Osteocyte (in vitro differentiated cells): ENCODE data around the gene VPS13A. TPM values are rescaled to one million over a fixed set of nuclear protein-coding genes. Genes with fewer than 3 reads are reported as not detected.
A peak's percentile ranks its signal among the peaks of the same experiment; 100 is the strongest.

Source experiments
- DNase-seq: peaks from one replicate; pipeline ENCODE4 v3.0.0; 2021; ENCODE audit warnings: mixed read lengths; ENCODE audit not compliant: unreplicated experiment; ENCODE audit errors: extremely low spot score
- H3K27ac Mint-ChIP-seq: one replicate; pipeline ENCODE4 v1.8.0; 2021; ENCODE audit warnings: mild to moderate bottlenecking, mixed read lengths; ENCODE audit not compliant: unreplicated experiment
- H3K27me3 Mint-ChIP-seq: one replicate; pipeline ENCODE4 v1.8.0; 2021; ENCODE audit warnings: mixed read lengths; ENCODE audit not compliant: unreplicated experiment
- H3K36me3 Mint-ChIP-seq: one replicate; pipeline ENCODE4 v1.8.0; 2021; ENCODE audit warnings: mixed read lengths; ENCODE audit not compliant: unreplicated experiment
- H3K4me1 Mint-ChIP-seq: one replicate; pipeline ENCODE4 v1.8.0; 2021; ENCODE audit warnings: mixed read lengths; ENCODE audit not compliant: unreplicated experiment
- H3K4me3 Mint-ChIP-seq: one replicate; pipeline ENCODE4 v1.8.0; 2021; ENCODE audit warnings: mild to moderate bottlenecking, moderate library complexity, mixed read lengths; ENCODE audit not compliant: unreplicated experiment
- H3K9me3 Mint-ChIP-seq: one replicate; pipeline ENCODE4 v1.8.0; 2021; ENCODE audit warnings: mixed read lengths; ENCODE audit not compliant: unreplicated experiment
- total RNA-seq: library from RNA; stranded (reverse); gene quantifications from 2 replicates; pipeline ENCODE4 v1.2.1, GENCODE V29; 2021
- TF ChIP-seq, protein P1 (sequence below): fragments of 200-600 bp; sonication (generic); IDR thresholded peaks from 2 replicates; pipeline ENCODE4 v1.5.0; 2021; ENCODE audit warnings: antibody characterized with exemption, mild to moderate bottlenecking, moderate library complexity

The VPS13A gene
- total RNA-seq, 1 donor from 2014 or later, result 31.4 TPM

DNA sequence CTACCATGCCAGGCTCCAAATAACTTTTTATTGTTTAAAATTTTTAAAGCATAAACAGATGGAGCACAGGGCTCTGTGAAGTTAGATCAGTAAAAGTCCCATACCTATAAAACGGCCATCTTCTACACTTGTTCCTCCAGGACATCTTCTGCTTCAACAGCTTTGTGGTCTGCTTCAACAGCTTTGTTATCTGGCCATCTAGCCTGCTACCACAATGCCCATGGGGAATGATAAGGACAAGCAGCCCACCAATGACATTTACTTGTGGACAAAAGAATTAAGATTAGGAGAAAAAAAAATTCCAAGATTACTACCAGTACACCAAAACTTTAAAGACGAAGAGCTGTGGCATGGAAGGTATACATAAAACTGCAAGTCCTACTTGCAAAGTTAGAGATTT, 2.2 kb upstream of the VPS13A start:
- H3K4me3 Mint-ChIP-seq, result no peak overlapping the region
- peaks cover 20% of the 10 kb centered on the region for H3K4me1 Mint-ChIP-seq
- peaks cover 11% of the 10 kb centered on the region for H3K27me3 Mint-ChIP-seq
- TF ChIP-seq, protein P1, sequence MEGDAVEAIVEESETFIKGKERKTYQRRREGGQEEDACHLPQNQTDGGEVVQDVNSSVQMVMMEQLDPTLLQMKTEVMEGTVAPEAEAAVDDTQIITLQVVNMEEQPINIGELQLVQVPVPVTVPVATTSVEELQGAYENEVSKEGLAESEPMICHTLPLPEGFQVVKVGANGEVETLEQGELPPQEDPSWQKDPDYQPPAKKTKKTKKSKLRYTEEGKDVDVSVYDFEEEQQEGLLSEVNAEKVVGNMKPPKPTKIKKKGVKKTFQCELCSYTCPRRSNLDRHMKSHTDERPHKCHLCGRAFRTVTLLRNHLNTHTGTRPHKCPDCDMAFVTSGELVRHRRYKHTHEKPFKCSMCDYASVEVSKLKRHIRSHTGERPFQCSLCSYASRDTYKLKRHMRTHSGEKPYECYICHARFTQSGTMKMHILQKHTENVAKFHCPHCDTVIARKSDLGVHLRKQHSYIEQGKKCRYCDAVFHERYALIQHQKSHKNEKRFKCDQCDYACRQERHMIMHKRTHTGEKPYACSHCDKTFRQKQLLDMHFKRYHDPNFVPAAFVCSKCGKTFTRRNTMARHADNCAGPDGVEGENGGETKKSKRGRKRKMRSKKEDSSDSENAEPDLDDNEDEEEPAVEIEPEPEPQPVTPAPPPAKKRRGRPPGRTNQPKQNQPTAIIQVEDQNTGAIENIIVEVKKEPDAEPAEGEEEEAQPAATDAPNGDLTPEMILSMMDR, result no peak
- H3K27ac Mint-ChIP-seq, result no peak overlapping the region
- H3K36me3 Mint-ChIP-seq, result no peaks in the 10 kb centered on the region
- H3K9me3 Mint-ChIP-seq, result no peaks in the 10 kb centered on the region
- no peak for DNase-seq

DNA sequence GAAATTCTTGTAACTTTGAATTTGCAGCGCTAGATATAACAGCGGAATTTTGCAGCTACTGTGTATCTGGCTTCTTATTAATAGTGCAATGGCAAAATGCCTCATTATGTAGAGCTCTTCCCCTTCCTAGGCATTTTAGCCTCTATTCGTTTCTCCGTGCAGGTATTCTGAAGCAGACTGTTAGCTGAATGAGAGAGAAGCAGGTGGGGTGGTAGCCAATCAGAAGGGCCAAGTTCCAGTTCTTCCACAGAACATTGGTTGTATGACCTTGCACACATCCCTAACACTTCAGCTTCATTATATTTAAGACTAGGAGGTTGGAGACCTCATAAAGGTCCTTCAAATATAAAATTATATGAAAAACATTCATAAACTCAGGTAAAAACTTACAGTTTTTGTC, 1.2 kb upstream of the VPS13A start:
- Mint-ChIP-seq H3K4me1 (peaks cover 28% of the 10 kb centered on the region), H3K27me3 (peaks cover 4% of the 10 kb centered on the region), H3K4me3 (no peak overlapping the region), H3K9me3 (no peaks in the 10 kb centered on the region), H3K36me3 (no peaks in the 10 kb centered on the region), H3K27ac (no peak overlapping the region)
- TF ChIP-seq, protein P1, result no peak
- DNase-seq, result no peak

DNA sequence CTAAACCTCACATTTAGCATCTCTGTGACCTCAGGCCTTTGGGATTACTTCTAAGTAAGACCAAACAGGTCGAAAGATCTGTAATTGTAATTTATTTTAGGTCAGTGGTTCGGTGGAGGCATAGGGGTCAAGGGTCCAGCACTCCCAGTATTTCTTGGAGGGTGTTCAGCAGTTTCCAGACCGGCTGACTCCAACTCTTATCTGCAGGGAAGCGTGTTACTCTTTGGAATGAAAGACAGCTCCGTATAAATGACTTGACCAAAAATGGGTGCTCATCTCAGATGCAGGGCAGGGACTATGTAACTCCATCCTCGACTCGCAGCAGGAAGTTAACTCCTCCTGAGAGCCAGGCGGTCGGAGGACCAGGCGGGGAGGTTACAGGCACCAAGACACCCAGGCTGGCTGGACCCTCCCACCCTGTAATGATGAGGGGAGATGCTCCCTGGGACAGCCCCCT, 620 bp upstream of the VPS13A start:
- H3K9me3 Mint-ChIP-seq, result no peaks in the 10 kb centered on the region
- H3K36me3 Mint-ChIP-seq, result no peaks in the 10 kb centered on the region
- no peak for DNase-seq
- H3K27me3 Mint-ChIP-seq, result no peaks in the 10 kb centered on the region
- H3K4me1 Mint-ChIP-seq, result peaks cover 28% of the 10 kb centered on the region
- TF ChIP-seq, protein P1, result no peak
- H3K4me3 Mint-ChIP-seq, result peak overlapping the region; percentile 94
- peak overlapping the region; percentile 60 for H3K27ac Mint-ChIP-seq

DNA sequence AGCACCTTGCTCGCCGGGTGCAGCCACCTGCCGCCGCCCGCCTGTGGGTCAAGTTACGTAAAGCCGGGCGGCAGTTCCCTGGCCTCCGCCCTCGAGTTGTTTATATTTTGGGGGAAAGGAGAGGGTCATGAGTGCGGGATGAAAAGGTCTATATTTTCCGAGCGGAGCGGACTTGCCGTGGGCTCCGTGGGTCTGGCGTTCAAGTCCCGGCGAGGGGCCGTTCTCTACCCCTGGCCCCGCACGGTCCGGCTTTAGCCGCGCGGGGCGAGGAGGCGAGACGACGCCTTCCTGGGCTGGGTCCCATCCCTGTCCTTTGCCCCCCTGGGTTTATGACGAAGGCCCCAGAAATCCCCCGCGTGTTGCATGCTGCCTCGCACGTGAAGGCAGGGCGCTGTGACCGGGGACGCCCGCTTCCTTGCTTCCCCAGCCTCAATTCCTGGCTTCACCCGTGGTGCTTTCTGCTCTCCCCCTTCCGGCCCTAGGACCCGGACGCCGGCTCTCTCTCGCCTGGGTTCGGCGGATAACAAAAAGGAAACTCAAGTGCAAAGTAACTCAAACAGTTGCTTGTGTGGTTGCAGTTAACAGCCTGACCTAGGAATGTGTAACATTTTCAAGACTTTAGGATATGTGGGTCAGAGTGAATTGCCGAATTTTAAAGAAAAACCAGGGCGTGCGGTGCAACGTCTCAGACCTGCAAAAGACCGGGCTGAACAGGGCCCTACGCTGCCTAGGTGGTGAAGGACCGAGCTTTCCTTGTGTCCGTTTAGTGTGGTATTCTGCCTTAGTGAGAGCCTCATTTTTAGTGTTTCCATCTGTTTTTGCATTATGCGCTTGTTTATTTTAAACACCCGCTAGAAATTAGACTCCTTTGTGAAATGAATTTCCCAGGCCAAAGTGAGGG, 810 bp downstream of the VPS13A start:
- no peaks in the 10 kb centered on the region for H3K27me3 Mint-ChIP-seq
- H3K9me3 Mint-ChIP-seq, result no peaks in the 10 kb centered on the region
- H3K36me3 Mint-ChIP-seq, result no peaks in the 10 kb centered on the region

DNA sequence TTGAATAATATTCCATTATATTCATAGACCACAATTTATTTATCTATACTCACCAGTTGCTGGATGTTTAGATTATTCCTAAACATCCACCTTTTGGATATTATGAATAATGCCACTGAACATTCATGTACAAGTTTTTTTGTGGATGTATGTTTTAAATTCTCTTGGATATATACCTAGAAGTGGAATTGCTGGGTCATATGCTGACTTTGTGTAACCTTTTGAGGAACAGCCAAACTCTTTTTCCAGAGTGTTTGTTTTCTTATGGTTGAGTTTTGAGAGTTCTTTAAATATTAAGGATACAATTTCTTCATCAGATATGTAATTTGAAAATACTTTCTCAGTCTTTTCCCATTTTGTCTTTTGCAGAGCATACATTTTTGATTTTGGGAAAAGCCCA, 2.7 kb downstream of the VPS13A start:
- Mint-ChIP-seq H3K36me3 (no peaks in the 10 kb centered on the region), H3K27me3 (no peaks in the 10 kb centered on the region), H3K27ac (no peak overlapping the region), H3K9me3 (no peaks in the 10 kb centered on the region), H3K4me1 (peaks cover 32% of the 10 kb centered on the region), H3K4me3 (peak overlapping the region; percentile 10)
- TF ChIP-seq, protein P1, result no peak
- DNase-seq, result no peak

More for the DNA sequence above, 810 bp downstream of the VPS13A start:
- TF ChIP-seq, protein P1, result no peak
- peak; percentile 85 for DNase-seq
- Mint-ChIP-seq H3K4me1 (peaks cover 28% of the 10 kb centered on the region), H3K27ac (peak overlapping the region; percentile 73), H3K4me3 (peak overlapping the region; percentile 94)
